Measurements from ENCODE around the gene PLCB4. TPM values are rescaled to one million over a fixed set of nuclear protein-coding genes. Genes with fewer than 3 reads are reported as not detected.

PLCB4 gene
- total and polyA plus RNA-seq, 8 donors = 0.56 to 9.3 (median 2.3) TPM

GRCh38 chr20:9482180-9482579, 413.3 kb downstream of the PLCB4 start:
- no peaks in the 10 kb centered on the region for H3K9me3 ChIP-seq
- 60 to 69% methylated on average over 3 of the region's 3 CpGs for WGBS, 2 donors
- no peaks in the 10 kb centered on the region for H3K4me1 ChIP-seq
- no peak for DNase-seq
- no peaks in the 10 kb centered on the region for H3K27me3 ChIP-seq
- intact Hi-C loops (cut with DNase I) = no loop called here
- no peak overlapping the region for H3K4me3 ChIP-seq
- no peaks in the 10 kb centered on the region for H3K36me3 ChIP-seq
- FAIRE-seq = no peak
- TF ChIP-seq CTCF (IDR thresholded peaks at IDR 0.05) = no peak
- no peak for ATAC-seq
- H3K27ac ChIP-seq = no peak overlapping the region

- no peaks in the 10 kb centered on the region for H3K36me3 ChIP-seq
- H3K27ac ChIP-seq = no peak overlapping the region
- no peak for DNase-seq
- H3K27me3 ChIP-seq = no peaks in the 10 kb centered on the region
- 58 to 65% methylated on average over 2 of the region's 2 CpGs for WGBS, 2 donors
- no peaks in the 10 kb centered on the region for H3K4me1 ChIP-seq
- TF ChIP-seq CTCF (IDR thresholded peaks at IDR 0.05) = no peak
- intact Hi-C loops (cut with DNase I) = no loop called here
- no peak overlapping the region for H3K4me3 ChIP-seq
- H3K9me3 ChIP-seq = no peaks in the 10 kb centered on the region
- FAIRE-seq = no peak
- no peak for ATAC-seq
These were observed 414.2 kb downstream of the PLCB4 start for GRCh38 chr20:9483131-9483530.

GRCh38 chr20:9485614-9486340, 416.9 kb downstream of the PLCB4 start:
- no peaks in the 10 kb centered on the region for H3K27me3 ChIP-seq
- H3K36me3 ChIP-seq = no peaks in the 10 kb centered on the region
- 52 to 55% methylated on average over 9 of the region's 9 CpGs for WGBS, 2 donors
- H3K27ac ChIP-seq = no peak overlapping the region
- H3K4me1 ChIP-seq = no peaks in the 10 kb centered on the region
- no peak for DNase-seq
- no peak for TF ChIP-seq CTCF (IDR thresholded peaks at IDR 0.05)
- intact Hi-C loops (cut with DNase I) = no loop called here
- H3K9me3 ChIP-seq = no peaks in the 10 kb centered on the region
- FAIRE-seq = no peak
- ATAC-seq = no peak
- no peak overlapping the region for H3K4me3 ChIP-seq

- 59 to 73% methylated on average over 4 of the region's 4 CpGs for WGBS, 2 donors
- ATAC-seq (no peak), FAIRE-seq (no peak), DNase-seq (no peak)
- Histone ChIP-seq H3K27me3 (no peaks in the 10 kb centered on the region), H3K4me1 (no peaks in the 10 kb centered on the region), H3K27ac (no peak overlapping the region), H3K36me3 (no peaks in the 10 kb centered on the region), H3K9me3 (no peaks in the 10 kb centered on the region), H3K4me3 (no peak overlapping the region)
- no peak for TF ChIP-seq CTCF (IDR thresholded peaks at IDR 0.05)
- intact Hi-C loops (cut with DNase I) = no loop called here
These were observed 418.3 kb downstream of the PLCB4 start for GRCh38 chr20:9487231-9487630.

- no peak for ATAC-seq
- WGBS, 2 donors = 45 to 47% methylated on average over 2 of the region's 2 CpGs
- Histone ChIP-seq H3K9me3 (no peaks in the 10 kb centered on the region), H3K36me3 (no peaks in the 10 kb centered on the region), H3K4me3 (no peak overlapping the region), H3K27me3 (no peaks in the 10 kb centered on the region), H3K4me1 (no peaks in the 10 kb centered on the region), H3K27ac (no peak overlapping the region)
- FAIRE-seq = no peak
- intact Hi-C loops (cut with DNase I) = no loop called here
- DNase-seq = no peak
- TF ChIP-seq CTCF (IDR thresholded peaks at IDR 0.05) = no peak
These were observed 419.2 kb downstream of the PLCB4 start for GRCh38 chr20:9488063-9488462.

All from pancreas (tissue), 10 donors.